HS-27A (cell line): Measurements from ENCODE around the gene PRDX4.
"Not testable (repeated sequence)": the region's sequence is repeated elsewhere in the genome, so short reads cannot be mapped to it uniquely, and the experiment has no call there.

Experiments used
- DNase-seq: peaks from one replicate; pipeline ENCODE4 v3.0.0-alpha.2; 2012; ENCODE audit warnings: low read depth, missing footprints

Gene PRDX4

DNA sequence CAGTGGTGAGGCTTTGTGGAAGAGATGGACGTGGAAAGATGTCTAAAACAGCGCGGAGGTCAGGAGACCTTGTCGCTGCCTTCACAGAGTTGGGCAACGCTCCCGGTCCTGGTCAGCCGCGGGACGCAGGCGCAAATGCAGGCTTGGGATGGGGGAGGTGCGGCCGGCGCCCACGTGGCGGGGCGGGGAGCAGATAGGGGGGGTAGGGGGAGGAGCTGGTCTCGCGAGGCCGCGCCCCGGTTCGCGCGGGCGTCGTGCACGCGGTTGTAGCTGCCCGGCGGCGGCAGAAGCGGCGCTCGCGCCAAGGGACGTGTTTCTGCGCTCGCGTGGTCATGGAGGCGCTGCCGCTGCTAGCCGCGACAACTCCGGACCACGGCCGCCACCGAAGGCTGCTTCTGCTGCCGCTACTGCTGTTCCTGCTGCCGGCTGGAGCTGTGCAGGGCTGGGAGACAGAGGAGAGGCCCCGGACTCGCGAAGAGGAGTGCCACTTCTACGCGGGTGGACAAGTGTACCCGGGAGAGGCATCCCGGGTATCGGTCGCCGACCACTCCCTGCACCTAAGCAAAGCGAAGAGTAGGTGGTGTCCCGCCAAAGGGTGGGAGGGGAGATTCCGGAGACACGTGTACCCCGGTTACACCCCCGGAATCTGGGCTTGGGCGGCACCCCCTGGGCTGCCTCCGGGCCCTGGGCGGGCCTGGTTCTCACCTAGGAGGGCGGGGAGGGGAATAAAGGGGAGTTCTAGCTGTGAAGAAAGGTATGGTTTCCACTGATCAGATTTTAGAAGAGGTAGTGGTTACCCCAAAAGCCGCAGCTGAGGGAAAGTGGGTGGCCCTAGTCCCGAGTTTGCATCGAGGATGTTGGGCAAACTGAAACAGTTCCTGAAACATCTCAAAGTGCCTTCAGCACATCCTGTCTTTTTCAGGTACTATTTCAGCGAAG is at the start of gene PRDX4:
Gene PRDX4, plus strand, starts transcription at position 255 of the 939 bp plus-strand sequence. Its CDS starts 78 bp downstream, at position 333.
- peak; percentile 39 for DNase-seq

- no peak for DNase-seq
Measured at GRCh38 chrX:23621621-23622265, 45.5 kb upstream of the PRDX4 start.

- no peak for DNase-seq
Measured at GRCh38 chrX:23623797-23624196, 43.5 kb upstream of the PRDX4 start.

DNA sequence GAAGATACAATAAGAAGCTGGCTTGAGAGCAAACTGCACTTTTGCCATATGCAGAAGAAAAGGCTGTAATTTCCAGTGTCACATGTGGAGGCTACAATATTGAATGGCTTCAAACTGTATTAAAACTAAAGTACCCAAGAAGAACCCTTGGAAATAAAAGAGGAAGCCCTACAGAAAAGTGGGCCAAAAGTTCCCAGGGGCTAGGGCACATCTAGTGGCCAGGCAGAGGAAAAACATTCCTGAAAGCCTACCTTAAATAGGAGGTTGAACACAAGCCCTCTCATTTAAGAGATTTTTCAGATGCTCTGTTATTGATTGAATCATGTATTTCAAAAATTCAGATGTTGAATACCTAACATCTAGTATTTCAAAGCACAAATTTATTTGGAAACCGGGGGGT is 40.6 kb upstream of the PRDX4 start:
- no peak for DNase-seq

DNA sequence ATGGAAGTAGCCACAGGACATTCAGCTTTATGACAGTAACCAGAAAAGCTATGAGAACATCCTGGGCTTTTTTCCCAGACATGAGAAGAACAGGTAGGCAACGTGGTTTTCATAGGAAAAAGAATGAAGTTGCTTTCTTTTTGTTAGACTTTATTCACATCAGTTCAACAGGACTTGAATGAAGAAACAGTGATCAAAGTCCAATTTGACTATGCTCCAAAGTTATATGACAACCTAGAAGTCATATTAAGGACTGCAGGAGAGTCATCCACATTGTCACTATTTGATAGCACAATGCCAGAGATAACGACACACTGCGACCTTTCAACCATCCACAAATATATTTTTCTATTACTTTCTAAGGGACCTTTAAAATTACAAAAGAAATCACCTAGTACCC is 39.2 kb upstream of the PRDX4 start:
- DNase-seq = no peak

DNA sequence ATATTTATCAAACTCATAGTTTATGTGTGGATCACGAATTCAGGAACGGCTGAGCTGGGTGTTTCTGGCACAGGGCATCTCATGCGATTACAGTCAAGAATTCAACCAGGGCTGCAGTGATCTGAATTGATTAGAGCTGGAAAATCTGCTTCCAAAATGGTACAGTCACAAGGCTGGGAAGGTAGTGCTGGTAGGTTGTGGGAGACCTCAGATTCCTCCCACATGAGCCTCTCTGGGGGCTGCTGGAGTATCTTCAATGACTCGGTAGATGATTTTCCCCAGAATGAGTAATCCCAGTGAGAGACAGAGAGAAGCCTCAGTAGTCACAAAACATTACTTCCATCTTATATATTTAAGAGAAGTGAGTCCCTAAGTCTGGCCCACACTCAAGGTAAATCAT is 36.2 kb upstream of the PRDX4 start:
- DNase-seq = no peak

GRCh38 chrX:23633834-23634580 is 33.3 kb upstream of the PRDX4 start:
- no peak for DNase-seq

DNA sequence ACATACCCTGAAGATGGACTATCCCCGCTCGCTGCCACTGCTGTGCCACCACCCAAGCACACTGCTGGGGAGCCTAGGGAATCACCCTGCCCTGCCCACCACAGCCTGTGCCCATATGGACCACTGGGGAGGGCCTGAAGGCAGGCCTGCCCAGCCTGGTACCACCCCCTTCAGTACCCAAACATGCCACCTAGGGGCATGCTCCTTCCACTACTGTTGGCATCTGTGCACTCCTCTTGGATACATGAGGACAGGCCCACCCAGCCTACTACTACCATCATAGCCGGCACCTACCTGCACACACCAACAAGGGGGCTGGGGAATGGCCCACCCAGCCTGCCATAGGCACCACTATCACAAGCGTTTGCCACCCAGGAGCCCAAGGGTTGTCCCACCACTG is 30.1 kb upstream of the PRDX4 start:
- no peak for DNase-seq

DNA sequence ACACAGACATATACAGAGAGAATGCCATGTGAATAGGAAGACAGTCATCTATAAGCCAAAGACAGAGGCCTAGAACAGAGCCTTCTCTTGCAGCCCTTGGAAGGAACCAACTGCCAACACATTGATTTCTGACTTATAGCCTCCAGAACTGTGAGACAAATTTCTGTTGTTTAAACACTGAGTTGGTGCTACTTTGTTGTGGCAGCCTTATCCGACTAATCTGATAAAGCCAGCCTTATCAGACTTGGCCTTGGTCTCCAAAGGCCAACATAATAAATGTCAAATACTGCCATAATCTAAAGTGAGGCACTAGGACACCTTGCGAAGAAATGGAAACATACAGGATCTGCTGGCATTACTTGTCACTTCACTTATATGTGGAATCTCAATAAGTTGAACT is 24.3 kb upstream of the PRDX4 start:
- no peak for DNase-seq

DNA sequence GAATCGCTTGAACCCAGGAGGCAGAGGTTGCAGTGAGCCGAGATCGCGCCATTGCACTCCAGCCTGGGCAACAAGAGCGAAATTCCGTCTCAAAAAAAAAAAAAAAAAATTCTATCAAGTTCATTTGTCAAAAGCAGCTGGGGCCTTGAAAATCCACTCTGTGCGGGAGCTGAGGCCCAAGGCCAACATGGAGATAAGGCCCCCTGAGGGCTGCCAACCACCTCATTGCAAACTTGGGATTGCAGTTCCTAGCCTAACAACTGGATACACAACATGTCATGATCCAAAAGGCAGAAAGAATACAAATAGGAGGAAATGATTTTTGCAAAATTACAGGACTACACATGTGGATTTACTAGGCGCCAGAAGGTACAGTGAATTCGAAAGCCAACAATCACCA is 22.5 kb upstream of the PRDX4 start:
- no peak for DNase-seq

- no peak for DNase-seq
Measured at GRCh38 chrX:23656091-23656490, 11.2 kb upstream of the PRDX4 start.

DNA sequence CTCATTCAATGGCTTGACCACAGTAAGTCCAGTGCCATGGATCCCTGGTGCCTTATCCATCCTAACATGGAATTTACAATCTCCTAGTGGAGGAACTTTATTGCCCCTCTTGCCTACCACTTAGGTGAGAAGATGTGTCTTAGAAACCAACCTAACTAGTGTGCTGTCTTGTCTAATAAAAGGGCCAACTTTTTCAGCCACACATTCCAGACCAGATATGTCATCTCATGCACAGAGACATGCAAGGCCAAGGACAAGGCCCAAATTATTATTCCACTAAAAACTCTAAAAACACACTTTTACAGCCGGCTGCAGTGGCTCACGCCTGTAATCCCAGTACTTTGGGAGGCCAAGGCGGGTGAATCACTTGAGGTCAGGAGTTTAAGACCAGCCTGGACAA is 10.6 kb upstream of the PRDX4 start:
- no peak for DNase-seq

- no peak for DNase-seq
Measured at GRCh38 chrX:23659339-23659738, 8.0 kb upstream of the PRDX4 start.

- not testable (repeated sequence) for DNase-seq
Measured at GRCh38 chrX:23660083-23660765, 7.1 kb upstream of the PRDX4 start.

DNA sequence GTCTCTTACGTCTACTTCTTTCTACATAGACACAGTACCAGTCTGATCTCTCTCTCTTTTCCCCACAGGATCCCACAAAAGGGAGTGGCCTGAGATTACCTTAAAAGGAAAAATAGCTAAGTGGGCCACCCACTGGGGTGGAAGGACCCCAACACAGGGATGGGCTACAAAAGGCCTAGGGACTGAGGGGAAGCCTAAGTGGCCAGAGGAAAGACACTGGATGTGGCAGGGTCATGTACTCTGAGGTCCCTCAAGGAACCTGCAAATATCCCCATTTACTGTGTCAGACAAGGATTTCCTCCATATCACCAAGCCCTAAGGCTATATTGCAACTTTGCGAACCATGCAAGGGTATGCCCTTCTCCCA is 6.5 kb upstream of the PRDX4 start:
- no peak for DNase-seq

GRCh38 chrX:23661671-23662070 is 5.6 kb upstream of the PRDX4 start:
- no peak for DNase-seq

DNA sequence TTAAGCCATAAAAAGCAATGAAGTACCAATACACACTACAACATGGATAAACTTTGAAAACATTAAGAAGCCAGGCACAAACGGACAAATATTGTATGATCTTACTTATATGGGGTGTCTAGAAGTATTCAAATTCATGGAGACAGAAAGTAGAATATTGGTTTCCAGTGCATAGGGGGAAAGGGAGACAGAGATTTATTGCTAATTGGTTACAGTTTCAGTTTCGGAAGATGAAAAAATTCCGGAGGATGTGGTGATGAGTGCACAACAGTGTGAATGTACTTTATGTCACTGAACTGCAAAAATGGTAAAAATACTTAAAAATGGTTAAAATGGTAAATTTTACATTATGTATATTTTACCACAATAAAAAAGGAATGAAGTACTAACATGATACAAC is 5.1 kb upstream of the PRDX4 start:
- no peak for DNase-seq

GRCh38 chrX:23662853-23663252 is 4.4 kb upstream of the PRDX4 start:
- no peak for DNase-seq

GRCh38 chrX:23664496-23664895 is 2.8 kb upstream of the PRDX4 start:
- DNase-seq = no peak

DNA sequence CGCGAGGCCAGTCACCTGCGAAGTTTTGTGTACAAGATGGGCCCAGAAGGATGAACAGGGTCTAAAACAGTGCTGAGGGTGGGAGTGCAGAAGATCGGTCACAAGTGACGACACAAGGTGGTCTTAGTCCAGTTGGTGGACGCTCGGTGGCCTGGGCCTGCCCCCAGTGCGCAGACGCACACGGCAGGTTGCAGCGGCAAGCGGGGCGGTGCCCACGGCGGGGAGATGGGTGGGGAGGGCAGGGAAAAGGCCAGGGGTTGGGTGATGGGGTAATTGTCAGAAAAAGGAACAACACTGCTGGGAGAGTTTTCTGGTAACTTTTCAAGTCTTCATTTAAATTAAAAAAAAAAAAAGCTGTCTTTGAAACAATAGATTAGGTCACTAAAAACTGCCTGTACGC is 1.0 kb upstream of the PRDX4 start:
- no peak for DNase-seq

GRCh38 chrX:23668335-23668734 is 1.0 kb downstream of the PRDX4 start:
- DNase-seq = no peak

GRCh38 chrX:23670528-23670927 is 3.2 kb downstream of the PRDX4 start:
- DNase-seq = no peak
